Thyroid gland (tissue), 4 donors: ENCODE data around the gene PARD6B.
A peak's percentile ranks its signal among the peaks of the same experiment; 100 is the strongest.

Source experiments
- POLR2A ChIP-seq, 2 donors: fragments of 450-650 bp; IDR thresholded peaks; one replicate each; pipeline ENCODE4 v1.6.1; 2017; ENCODE audit warnings: antibody characterized with exemption in 2 of 2, mild to moderate bottlenecking in 2 of 2, moderate library complexity in 1 of 2
- TF ChIP-seq, protein P1 (sequence below), 6 experiments: fragments of 200-600 bp in 3 of 6; fragments of 450-650 bp in 3 of 6; sonication (generic) in 3 of 6; IDR thresholded peaks; one replicate each; pipeline ENCODE4 v1.5.1; 2016 to 2019; ENCODE audit warnings: antibody characterized with exemption in 6 of 6, mild to moderate bottlenecking in 2 of 6, inconsistent platforms in 1 of 6, moderate library complexity in 1 of 6

DNA sequence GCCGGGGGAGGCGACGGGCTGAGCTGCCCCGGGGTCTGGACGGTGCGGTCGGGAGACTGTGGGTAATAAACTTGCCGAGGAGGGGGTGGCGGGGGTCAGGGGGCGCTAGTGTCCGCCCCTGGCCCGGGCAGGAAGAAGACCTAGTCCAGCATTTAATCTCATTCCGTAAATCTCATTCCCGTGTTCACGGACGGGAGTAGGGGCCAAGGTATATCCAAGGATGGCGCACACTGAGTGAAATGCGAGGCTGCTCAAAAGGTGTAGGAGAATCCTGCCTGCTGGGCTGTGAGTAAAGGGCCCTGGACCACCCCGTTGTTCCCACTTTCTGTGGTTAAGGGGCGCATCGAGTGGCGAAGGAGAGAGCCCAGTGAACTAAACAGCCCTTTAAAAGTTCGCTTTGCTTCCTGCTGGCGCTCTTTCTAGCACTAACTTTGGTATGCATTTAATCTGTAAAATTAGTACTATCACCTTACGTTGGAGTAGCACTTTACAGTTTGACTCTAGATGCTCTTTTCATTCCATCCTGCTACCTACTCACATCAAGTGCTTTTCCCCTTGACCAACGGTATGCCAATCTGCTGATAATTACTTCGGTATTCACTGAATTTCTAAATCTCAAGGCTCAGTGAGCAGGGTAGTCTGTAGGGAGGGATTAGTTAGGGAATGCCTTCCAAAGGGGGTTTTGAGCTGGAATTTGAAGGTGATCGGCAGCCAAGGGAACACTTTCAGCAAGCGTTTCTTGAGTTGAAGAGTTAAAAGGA, 730 bp downstream of the PARD6B start:
- TF ChIP-seq, protein P1, sequence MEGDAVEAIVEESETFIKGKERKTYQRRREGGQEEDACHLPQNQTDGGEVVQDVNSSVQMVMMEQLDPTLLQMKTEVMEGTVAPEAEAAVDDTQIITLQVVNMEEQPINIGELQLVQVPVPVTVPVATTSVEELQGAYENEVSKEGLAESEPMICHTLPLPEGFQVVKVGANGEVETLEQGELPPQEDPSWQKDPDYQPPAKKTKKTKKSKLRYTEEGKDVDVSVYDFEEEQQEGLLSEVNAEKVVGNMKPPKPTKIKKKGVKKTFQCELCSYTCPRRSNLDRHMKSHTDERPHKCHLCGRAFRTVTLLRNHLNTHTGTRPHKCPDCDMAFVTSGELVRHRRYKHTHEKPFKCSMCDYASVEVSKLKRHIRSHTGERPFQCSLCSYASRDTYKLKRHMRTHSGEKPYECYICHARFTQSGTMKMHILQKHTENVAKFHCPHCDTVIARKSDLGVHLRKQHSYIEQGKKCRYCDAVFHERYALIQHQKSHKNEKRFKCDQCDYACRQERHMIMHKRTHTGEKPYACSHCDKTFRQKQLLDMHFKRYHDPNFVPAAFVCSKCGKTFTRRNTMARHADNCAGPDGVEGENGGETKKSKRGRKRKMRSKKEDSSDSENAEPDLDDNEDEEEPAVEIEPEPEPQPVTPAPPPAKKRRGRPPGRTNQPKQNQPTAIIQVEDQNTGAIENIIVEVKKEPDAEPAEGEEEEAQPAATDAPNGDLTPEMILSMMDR (IDR thresholded peaks at IDR 0.05), result no peak
- TF ChIP-seq POLR2A (IDR thresholded peaks at IDR 0.05), result peak in 1 of 2 donors; percentile 33
